ENCODE results near the gene MPPED2.

- TF ChIP-seq POLR2A (IDR thresholded peaks at IDR 0.05) = no peak
- TF ChIP-seq, protein P1, sequence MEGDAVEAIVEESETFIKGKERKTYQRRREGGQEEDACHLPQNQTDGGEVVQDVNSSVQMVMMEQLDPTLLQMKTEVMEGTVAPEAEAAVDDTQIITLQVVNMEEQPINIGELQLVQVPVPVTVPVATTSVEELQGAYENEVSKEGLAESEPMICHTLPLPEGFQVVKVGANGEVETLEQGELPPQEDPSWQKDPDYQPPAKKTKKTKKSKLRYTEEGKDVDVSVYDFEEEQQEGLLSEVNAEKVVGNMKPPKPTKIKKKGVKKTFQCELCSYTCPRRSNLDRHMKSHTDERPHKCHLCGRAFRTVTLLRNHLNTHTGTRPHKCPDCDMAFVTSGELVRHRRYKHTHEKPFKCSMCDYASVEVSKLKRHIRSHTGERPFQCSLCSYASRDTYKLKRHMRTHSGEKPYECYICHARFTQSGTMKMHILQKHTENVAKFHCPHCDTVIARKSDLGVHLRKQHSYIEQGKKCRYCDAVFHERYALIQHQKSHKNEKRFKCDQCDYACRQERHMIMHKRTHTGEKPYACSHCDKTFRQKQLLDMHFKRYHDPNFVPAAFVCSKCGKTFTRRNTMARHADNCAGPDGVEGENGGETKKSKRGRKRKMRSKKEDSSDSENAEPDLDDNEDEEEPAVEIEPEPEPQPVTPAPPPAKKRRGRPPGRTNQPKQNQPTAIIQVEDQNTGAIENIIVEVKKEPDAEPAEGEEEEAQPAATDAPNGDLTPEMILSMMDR (IDR thresholded peaks at IDR 0.05) = no peak
Observed at GRCh38 chr11:30481796-30482195, 104.4 kb downstream of the MPPED2 start.

Measured in stomach (tissue), 4 donors.